Sigmoid colon (tissue), 7 donors: ENCODE results near the gene LITAFD. TPM values are rescaled to one million over a fixed set of nuclear protein-coding genes. Genes with fewer than 3 reads are reported as not detected.

ENCODE experiments used
- DNase-seq: peaks from one replicate; pipeline ENCODE4 v3.0.0-alpha.2; 2019
- H3K27ac ChIP-seq, 4 donors: fragments of 200-600 bp; sonication (generic); one replicate each; pipeline ENCODE4 v1.5.1; 2016 to 2019; ENCODE audit warnings: mild to moderate bottlenecking in 1 of 4
- H3K27me3 ChIP-seq, 3 donors: fragments of 200-600 bp; sonication (generic); one replicate each; pipeline ENCODE4 v1.5.1; 2019; ENCODE audit warnings: mild to moderate bottlenecking in 1 of 3
- H3K36me3 ChIP-seq, 4 donors: fragments of 200-600 bp; sonication (generic); one replicate each; pipeline ENCODE4 v1.5.1; 2016 to 2019
- H3K4me1 ChIP-seq, 4 donors: fragments of 200-600 bp; sonication (generic); one replicate each; pipeline ENCODE4 v1.5.1; 2017 to 2019
- H3K4me3 ChIP-seq, 4 donors: fragments of 200-600 bp; sonication (generic); one replicate each; pipeline ENCODE4 v1.5.1; 2017 to 2019; ENCODE audit warnings: mild to moderate bottlenecking in 2 of 4, moderate library complexity in 1 of 4
- H3K9me3 ChIP-seq, 4 donors: fragments of 200-600 bp in 3 of 4; sonication (generic) in 3 of 4; one replicate each; pipeline versions ENCODE4 v1.5.1 to v1.6.1; 2013 to 2019
- CTCF ChIP-seq, 4 experiments: fragments of 450-650 bp in 3 of 4; fragments of 200-600 bp in 1 of 4; IDR thresholded peaks; one replicate each; pipeline ENCODE4 v1.5.1; 2016 to 2019; ENCODE audit warnings: antibody characterized with exemption in 4 of 4, mild to moderate bottlenecking in 3 of 4, moderate library complexity in 2 of 4
- EP300 ChIP-seq, 4 donors: sonication (generic); formaldehyde crosslinking; IDR thresholded peaks; one replicate each; pipeline ENCODE4 v1.6.1; 2017; ENCODE audit warnings: antibody characterized with exemption in 4 of 4
- POLR2A ChIP-seq, 2 donors: fragments of 450-650 bp; IDR thresholded peaks; one replicate each; pipeline ENCODE4 v1.6.1; 2016; ENCODE audit warnings: antibody characterized with exemption in 2 of 2, mild to moderate bottlenecking in 2 of 2, moderate library complexity in 2 of 2
- POLR2AphosphoS5 ChIP-seq, 4 donors: sonication (generic); formaldehyde crosslinking; IDR thresholded peaks; one replicate each; pipeline ENCODE4 v1.6.1; 2017; ENCODE audit warnings: antibody characterized with exemption in 4 of 4
- WGBS, 2 donors: extraction: QIAGEN DNeasy Blood & Tissue Kit; methylation state at CpG; one replicate each; pipeline ENCODE4 v1.1.7; 2013; 5-methylcytosine and 5-hydroxymethylcytosine counted together
- intact Hi-C: fragments of 100-400 bp; cut with DNase I; formaldehyde crosslinking; loops from one replicate; pipeline ENCODE4 v1.15.1; 2023
- polyA plus RNA-seq, 3 donors: library from polyadenylated mRNA; stranded (reverse); fragments of 200-250 nt; gene quantifications; one replicate each; pipeline ENCODE4 v1.2.3, GENCODE V29; 2013
- total RNA-seq, 4 donors: library from RNA; depleted of rRNA; stranded (reverse); fragments of >200 nt; gene quantifications; one replicate each; pipeline ENCODE4 v1.1.0, GENCODE V29; 2016
- donor health status: healthy with polysubstance abuse.
- donor health status: Bipolar disorder and iron deficiency.
- donor health status: healthy.

LITAFD gene
- total and polyA plus RNA-seq, 7 donors = not detected

DNA sequence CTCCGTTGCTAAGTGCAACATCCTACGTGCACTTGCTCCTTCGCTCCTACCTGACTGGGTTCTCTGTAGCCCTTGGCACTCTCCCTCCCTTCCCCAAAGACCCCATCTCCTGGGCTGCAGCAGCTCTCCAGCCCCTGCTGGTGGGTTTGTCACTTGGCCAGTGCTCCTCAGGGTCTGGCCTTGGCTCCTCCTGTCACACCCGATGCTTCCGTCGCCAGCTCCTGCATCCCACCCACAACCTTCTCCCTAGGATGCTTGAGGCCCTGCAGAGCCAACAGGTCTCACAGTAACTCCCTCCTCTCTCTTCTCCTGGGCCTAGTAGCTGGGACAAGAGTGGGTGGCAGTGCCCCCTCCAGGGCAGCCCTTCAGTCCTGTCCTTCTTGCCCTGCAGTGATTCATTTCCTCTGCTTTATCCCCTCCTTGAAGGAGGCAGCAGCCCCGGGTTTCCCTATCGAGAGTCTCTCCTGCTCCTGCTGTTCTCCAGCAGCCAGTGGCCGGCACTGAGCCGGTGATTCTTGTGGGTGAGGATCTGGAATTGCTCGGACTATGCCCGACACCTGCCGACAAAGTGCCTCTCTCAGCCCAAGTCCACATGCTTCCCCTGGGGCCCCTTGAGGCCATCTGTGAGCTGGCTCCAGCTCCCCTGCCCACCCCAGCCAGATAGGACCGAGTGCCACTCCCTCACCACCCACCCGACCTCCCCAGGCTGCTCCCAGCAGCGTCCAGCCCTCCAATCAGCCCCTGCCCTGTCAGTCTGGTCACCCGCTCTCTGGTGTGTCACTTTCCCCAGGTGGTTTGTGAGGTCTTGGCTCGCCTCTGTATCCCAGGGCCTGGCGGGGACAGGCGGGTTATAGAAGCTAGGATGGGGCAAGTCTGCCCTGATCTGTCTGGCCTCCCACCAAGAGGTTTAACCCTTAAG is 3.8 kb downstream of the LITAFD start:
- intact Hi-C loops = no loop called here
- no peak for TF ChIP-seq POLR2A (IDR thresholded peaks at IDR 0.05)
- TF ChIP-seq CTCF (IDR thresholded peaks at IDR 0.05) = no peak
- TF ChIP-seq EP300 (IDR thresholded peaks at IDR 0.05) = no peak
- TF ChIP-seq POLR2AphosphoS5 (IDR thresholded peaks at IDR 0.05) = no peak
- H3K4me3 ChIP-seq = no peak overlapping the region
- H3K4me1 ChIP-seq = peaks cover 0 to 24% (median 19%) of the 10 kb centered on the region in 4 donors
- peaks cover 0 to 40% (median 8%) of the 10 kb centered on the region in 3 donors for H3K27me3 ChIP-seq
- 6 to 18% methylated on average over 20 of the region's 20 CpGs for WGBS, 2 donors
- peaks cover 0 to 16% (median 4%) of the 10 kb centered on the region in 4 donors for H3K36me3 ChIP-seq
- H3K9me3 ChIP-seq = no peaks in the 10 kb centered on the region
- DNase-seq = no peak
- H3K27ac ChIP-seq = no peak overlapping the region

- TF ChIP-seq CTCF (IDR thresholded peaks at IDR 0.05) (no peak), POLR2A (IDR thresholded peaks at IDR 0.05) (no peak), EP300 (IDR thresholded peaks at IDR 0.05) (no peak), POLR2AphosphoS5 (IDR thresholded peaks at IDR 0.05) (no peak)
- Histone ChIP-seq H3K4me1 (peaks cover 0 to 24% (median 19%) of the 10 kb centered on the region in 4 donors), H3K36me3 (peaks cover 0 to 25% (median 10%) of the 10 kb centered on the region in 4 donors), H3K27me3 (peaks cover 0 to 31% (median 8%) of the 10 kb centered on the region in 3 donors), H3K4me3 (no peak overlapping the region), H3K9me3 (no peaks in the 10 kb centered on the region), H3K27ac (no peak overlapping the region)
- no peak for DNase-seq
- 54 to 71% methylated on average over 19 of the region's 19 CpGs for WGBS, 2 donors
- intact Hi-C loops = no loop called here
These were observed 4.7 kb downstream of the LITAFD start for GRCh38 chr16:8886593-8887430.

DNA sequence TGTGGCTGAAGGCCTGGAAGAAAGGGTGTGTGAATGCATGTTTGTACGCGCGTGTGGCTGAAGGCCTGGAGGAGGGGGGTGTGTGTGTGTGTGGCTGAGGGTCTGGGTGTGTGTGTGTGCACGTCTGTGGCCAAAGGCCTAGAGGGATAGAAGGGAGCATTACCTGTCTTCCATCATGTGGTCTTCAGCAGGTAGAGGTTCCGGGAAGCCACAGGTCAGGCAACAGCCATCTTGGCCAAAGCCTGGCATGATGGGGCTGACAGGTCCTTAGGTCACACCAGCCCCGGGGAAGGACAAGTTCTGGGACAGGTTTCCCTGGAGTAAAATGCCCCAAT is 5.2 kb downstream of the LITAFD start:
- Histone ChIP-seq H3K4me3 (no peak overlapping the region), H3K9me3 (no peaks in the 10 kb centered on the region), H3K36me3 (peaks cover 0 to 30% (median 13%) of the 10 kb centered on the region in 4 donors), H3K27me3 (peaks cover 0 to 25% (median 8%) of the 10 kb centered on the region in 3 donors), H3K4me1 (peaks cover 0 to 24% (median 19%) of the 10 kb centered on the region in 4 donors), H3K27ac (no peak overlapping the region)
- no peak for TF ChIP-seq EP300 (IDR thresholded peaks at IDR 0.05)
- intact Hi-C loops = no loop called here
- no peak for DNase-seq
- 87 to 92% methylated on average over 6 of the region's 6 CpGs for WGBS, 2 donors

GRCh38 chr16:8887952-8888560 is 5.9 kb downstream of the LITAFD start:
- intact Hi-C loops = no loop called here
- no peaks in the 10 kb centered on the region for H3K9me3 ChIP-seq
- WGBS, 2 donors = 78 to 83% methylated on average over 16 of the region's 16 CpGs
- H3K36me3 ChIP-seq = peaks cover 0 to 37% (median 14%) of the 10 kb centered on the region in 4 donors
- peak; percentile 87 for DNase-seq
- no peak overlapping the region for H3K27ac ChIP-seq
- H3K4me1 ChIP-seq = peaks cover 0 to 24% (median 19%) of the 10 kb centered on the region in 4 donors
- H3K27me3 ChIP-seq = peaks cover 0 to 20% (median 7%) of the 10 kb centered on the region in 3 donors
- H3K4me3 ChIP-seq = no peak overlapping the region
- TF ChIP-seq POLR2A (IDR thresholded peaks at IDR 0.05) = no peak
- peak in 1 of 4 donors; percentile 20 for TF ChIP-seq POLR2AphosphoS5 (IDR thresholded peaks at IDR 0.05)
- TF ChIP-seq EP300 (IDR thresholded peaks at IDR 0.05) = no peak
- TF ChIP-seq CTCF (IDR thresholded peaks at IDR 0.05) = no peak
